Neural progenitor cell (in vitro differentiated cells): ENCODE results near the gene HDAC11. TPM values are rescaled to one million over a fixed set of nuclear protein-coding genes. Genes with fewer than 3 reads are reported as not detected.
A peak's percentile ranks its signal among the peaks of the same experiment; 100 is the strongest.

ENCODE experiments used
- DNase-seq: peaks from one replicate; pipeline ENCODE4 v3.0.0-alpha.2; 2016; ENCODE audit warnings: low spot score
- H2AFZ ChIP-seq: fragments of 200-600 bp; sonication (generic); replicated peaks from 2 replicates; pipeline ENCODE4 v1.6.1; 2016; ENCODE audit warnings: antibody characterized with exemption
- H3F3A ChIP-seq: fragments of 200-600 bp; sonication (generic); 2 replicates; pipeline ENCODE4 v1.6.1; 2016; ENCODE audit warnings: antibody characterized with exemption, low read depth
- H3K27ac ChIP-seq: fragments of 200-600 bp; sonication (generic); 2 replicates; pipeline ENCODE4 v1.5.1; 2016; ENCODE audit warnings: mild to moderate bottlenecking
- H3K27me3 ChIP-seq: fragments of 200-600 bp; sonication (generic); 2 replicates; pipeline ENCODE4 v1.6.1; 2016; ENCODE audit warnings: mild to moderate bottlenecking, moderate library complexity
- H3K36me3 ChIP-seq: fragments of 200-600 bp; sonication (generic); 2 replicates; pipeline ENCODE4 v1.5.1; 2016
- H3K4me1 ChIP-seq: fragments of 200-600 bp; sonication (generic); 2 replicates; pipeline ENCODE4 v1.6.1; 2016; ENCODE audit warnings: mixed run types
- H3K4me2 ChIP-seq: fragments of 200-600 bp; sonication (generic); 2 replicates; pipeline ENCODE4 v1.6.1; 2016
- H3K4me3 ChIP-seq: fragments of 200-600 bp; sonication (generic); 2 replicates; pipeline ENCODE4 v1.5.1; 2016
- H3K79me2 ChIP-seq: fragments of 200-600 bp; sonication (generic); 2 replicates; pipeline ENCODE4 v1.6.1; 2016; ENCODE audit warnings: low read depth
- H3K9ac ChIP-seq: fragments of 200-600 bp; sonication (generic); 2 replicates; pipeline ENCODE4 v1.6.1; 2016
- H3K9me3 ChIP-seq: fragments of 200-600 bp; sonication (generic); 2 replicates; pipeline ENCODE4 v1.5.1; 2016; ENCODE audit warnings: low read depth
- H4K20me1 ChIP-seq: fragments of 200-600 bp; sonication (generic); 2 replicates; pipeline ENCODE4 v1.6.1; 2016; ENCODE audit warnings: low read depth
- H3K27ac Mint-ChIP-seq: 3 replicates; pipeline ENCODE4 v1.8.0; 2021; ENCODE audit warnings: mixed read lengths
- H3K27me3 Mint-ChIP-seq: 2 replicates; pipeline ENCODE4 v1.8.0; 2022; ENCODE audit warnings: low read depth, mild to moderate bottlenecking, inconsistent platforms, moderate library complexity, mixed read lengths; ENCODE audit not compliant: insufficient read depth
- H3K36me3 Mint-ChIP-seq: 3 replicates; pipeline ENCODE4 v1.8.0; 2021; ENCODE audit warnings: mixed read lengths
- H3K4me1 Mint-ChIP-seq: 3 replicates; pipeline ENCODE4 v1.8.0; 2021; ENCODE audit warnings: mixed read lengths
- H3K4me3 Mint-ChIP-seq: 3 replicates; pipeline ENCODE4 v1.8.0; 2021; ENCODE audit warnings: mild to moderate bottlenecking, moderate library complexity, mixed read lengths
- H3K9me3 Mint-ChIP-seq: 3 replicates; pipeline ENCODE4 v1.8.0; 2020; ENCODE audit warnings: mixed read lengths
- EZH2 ChIP-seq: fragments of 200-600 bp; sonication (generic); IDR thresholded peaks from 2 replicates; pipeline ENCODE4 v1.6.1; 2017; ENCODE audit warnings: antibody characterized with exemption, mild to moderate bottlenecking, moderate library complexity
- EZH2phosphoT487 ChIP-seq: fragments of 200-600 bp; sonication (generic); IDR thresholded peaks from 2 replicates; pipeline ENCODE4 v1.6.1; 2017; ENCODE audit warnings: antibody characterized with exemption
- total RNA-seq: library from RNA; depleted of rRNA; stranded (reverse); fragments of >200 nt; gene quantifications from 2 replicates; pipeline ENCODE4 v1.2.3, GENCODE V29; 2015; ENCODE audit warnings: low replicate concordance
- TF ChIP-seq, protein P1 (sequence below): fragments of 200-600 bp; sonication (generic); IDR thresholded peaks from 2 replicates; pipeline ENCODE4 v1.5.1; 2017; ENCODE audit warnings: antibody characterized with exemption, mild to moderate bottlenecking

Gene HDAC11
- total RNA-seq, 1 donor from 2014 or later = 4.8 TPM

DNA sequence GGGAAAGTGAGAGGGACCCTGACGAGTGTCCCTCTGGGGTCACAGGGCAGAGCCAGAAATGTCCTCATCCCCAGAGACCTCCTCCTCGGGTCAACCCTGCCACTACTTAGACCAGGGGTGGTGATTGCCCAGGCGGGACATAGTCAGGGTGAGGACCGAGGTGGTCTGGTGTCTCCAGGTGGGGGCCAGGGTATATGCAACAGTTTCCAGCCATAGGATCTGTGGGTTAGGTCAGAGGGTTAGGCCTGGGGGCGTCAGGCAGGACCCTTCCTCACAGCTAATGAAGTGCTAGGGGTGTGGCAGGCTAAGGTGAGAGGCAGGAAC is 46.5 kb downstream of the HDAC11 start:
- no peak for TF ChIP-seq EZH2phosphoT487
- TF ChIP-seq EZH2 = no peak
- TF ChIP-seq, protein P1, sequence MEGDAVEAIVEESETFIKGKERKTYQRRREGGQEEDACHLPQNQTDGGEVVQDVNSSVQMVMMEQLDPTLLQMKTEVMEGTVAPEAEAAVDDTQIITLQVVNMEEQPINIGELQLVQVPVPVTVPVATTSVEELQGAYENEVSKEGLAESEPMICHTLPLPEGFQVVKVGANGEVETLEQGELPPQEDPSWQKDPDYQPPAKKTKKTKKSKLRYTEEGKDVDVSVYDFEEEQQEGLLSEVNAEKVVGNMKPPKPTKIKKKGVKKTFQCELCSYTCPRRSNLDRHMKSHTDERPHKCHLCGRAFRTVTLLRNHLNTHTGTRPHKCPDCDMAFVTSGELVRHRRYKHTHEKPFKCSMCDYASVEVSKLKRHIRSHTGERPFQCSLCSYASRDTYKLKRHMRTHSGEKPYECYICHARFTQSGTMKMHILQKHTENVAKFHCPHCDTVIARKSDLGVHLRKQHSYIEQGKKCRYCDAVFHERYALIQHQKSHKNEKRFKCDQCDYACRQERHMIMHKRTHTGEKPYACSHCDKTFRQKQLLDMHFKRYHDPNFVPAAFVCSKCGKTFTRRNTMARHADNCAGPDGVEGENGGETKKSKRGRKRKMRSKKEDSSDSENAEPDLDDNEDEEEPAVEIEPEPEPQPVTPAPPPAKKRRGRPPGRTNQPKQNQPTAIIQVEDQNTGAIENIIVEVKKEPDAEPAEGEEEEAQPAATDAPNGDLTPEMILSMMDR = no peak
- Histone ChIP-seq H3K9ac (no peak overlapping the region), H3K36me3 (no peaks in the 10 kb centered on the region), H3F3A (peaks cover 5% of the 10 kb centered on the region), H3K27ac (no peak overlapping the region), H3K4me2 (peak overlapping the region; percentile 49), H3K79me2 (no peaks in the 10 kb centered on the region), H3K27me3 (no peaks in the 10 kb centered on the region), H2AFZ (no peak overlapping the region), H3K4me3 (no peak overlapping the region), H3K9me3 (no peaks in the 10 kb centered on the region), H3K4me1 (peaks cover 29% of the 10 kb centered on the region), H4K20me1 (no peaks in the 10 kb centered on the region)
- Mint-ChIP-seq H3K4me1 (peaks cover 37% of the 10 kb centered on the region), H3K27me3 (peaks cover 10% of the 10 kb centered on the region), H3K4me3 (no peak overlapping the region), H3K27ac (no peak overlapping the region), H3K9me3 (peaks cover 2% of the 10 kb centered on the region), H3K36me3 (no peaks in the 10 kb centered on the region)
- no peak for DNase-seq

DNA sequence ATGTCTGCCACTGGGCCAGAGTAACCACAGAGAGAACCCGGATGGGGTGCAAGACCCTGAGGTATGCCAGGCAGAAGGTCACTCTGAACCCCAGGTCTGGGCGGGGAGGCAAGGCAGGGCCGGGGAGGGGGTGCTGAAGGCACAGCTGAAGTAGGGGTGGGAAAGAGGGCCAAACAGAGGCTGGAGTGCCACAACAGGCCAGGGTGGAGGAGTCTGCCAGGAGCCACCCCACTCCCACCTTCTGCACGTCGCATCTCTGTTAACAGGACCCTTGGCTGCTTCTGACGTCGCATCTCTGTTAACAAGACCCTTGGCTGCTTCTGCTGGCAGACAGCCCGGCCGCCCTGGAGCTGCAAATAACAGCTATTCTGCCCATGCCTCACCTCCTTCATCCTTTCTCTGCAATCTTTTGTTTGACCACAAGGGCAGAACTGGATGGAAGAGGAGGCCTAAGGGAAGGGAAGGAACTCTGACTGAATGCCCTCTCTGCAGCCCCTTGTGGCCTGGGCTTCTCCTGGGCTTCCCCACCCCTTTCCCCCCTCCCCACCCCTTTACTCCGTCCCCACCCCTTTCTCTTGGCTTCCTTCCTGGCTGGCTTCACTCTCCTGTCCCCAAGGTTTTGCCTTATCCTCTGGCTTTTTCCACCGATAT is 48.2 kb downstream of the HDAC11 start:
- Histone ChIP-seq H3K9ac (no peak overlapping the region), H3K9me3 (no peaks in the 10 kb centered on the region), H3K4me2 (no peak overlapping the region), H3K4me3 (no peak overlapping the region), H3K36me3 (no peaks in the 10 kb centered on the region), H3K4me1 (peaks cover 29% of the 10 kb centered on the region), H4K20me1 (no peaks in the 10 kb centered on the region), H2AFZ (peak overlapping the region; percentile 52), H3K27ac (no peak overlapping the region), H3K79me2 (no peaks in the 10 kb centered on the region), H3K27me3 (no peaks in the 10 kb centered on the region), H3F3A (peaks cover 5% of the 10 kb centered on the region)
- H3K27ac Mint-ChIP-seq = peak overlapping the region; percentile 82
- no peaks in the 10 kb centered on the region for H3K9me3 Mint-ChIP-seq
- TF ChIP-seq, protein P1 = peak; percentile 54
- no peak for TF ChIP-seq EZH2
- no peak for TF ChIP-seq EZH2phosphoT487
- DNase-seq = peak; percentile 83
- H3K36me3 Mint-ChIP-seq = no peaks in the 10 kb centered on the region
- H3K27me3 Mint-ChIP-seq = peaks cover 10% of the 10 kb centered on the region
- peaks cover 37% of the 10 kb centered on the region for H3K4me1 Mint-ChIP-seq
- no peak overlapping the region for H3K4me3 Mint-ChIP-seq

- no peak overlapping the region for H3K9ac ChIP-seq
Measured at GRCh38 chr3:13529196-13530112, 49.3 kb downstream of the HDAC11 start.

More at GRCh38 chr3:13529196-13530112, 49.3 kb downstream of the HDAC11 start:
- Histone ChIP-seq H3K4me3 (no peak overlapping the region), H2AFZ (peak overlapping the region; percentile 52), H4K20me1 (no peaks in the 10 kb centered on the region), H3F3A (peaks cover 5% of the 10 kb centered on the region), H3K9me3 (no peaks in the 10 kb centered on the region), H3K4me1 (peaks cover 29% of the 10 kb centered on the region), H3K27me3 (no peaks in the 10 kb centered on the region), H3K79me2 (no peaks in the 10 kb centered on the region), H3K36me3 (no peaks in the 10 kb centered on the region), H3K4me2 (no peak overlapping the region), H3K27ac (no peak overlapping the region)
- H3K36me3 Mint-ChIP-seq = no peaks in the 10 kb centered on the region
- no peak overlapping the region for H3K4me3 Mint-ChIP-seq
- no peak for DNase-seq
- TF ChIP-seq EZH2phosphoT487 (no peak), EZH2 (no peak)
- TF ChIP-seq, protein P1 = no peak
- peaks cover 43% of the 10 kb centered on the region for H3K4me1 Mint-ChIP-seq
- H3K27me3 Mint-ChIP-seq = peaks cover 14% of the 10 kb centered on the region
- H3K27ac Mint-ChIP-seq = no peak overlapping the region
- H3K9me3 Mint-ChIP-seq = no peaks in the 10 kb centered on the region
